GDM1 (cell line): ENCODE measurements around the gene GABBR2.
A peak's percentile ranks its signal among the peaks of the same experiment; 100 is the strongest.
"Not testable (repeated sequence)": the region's sequence is repeated elsewhere in the genome, so short reads cannot be mapped to it uniquely, and the experiment has no call there.

Source experiments
- DNase-seq: peaks from one replicate; lab custom pipeline; 2025; lab: John Stamatoyannopoulos, UW

The GABBR2 gene

DNA sequence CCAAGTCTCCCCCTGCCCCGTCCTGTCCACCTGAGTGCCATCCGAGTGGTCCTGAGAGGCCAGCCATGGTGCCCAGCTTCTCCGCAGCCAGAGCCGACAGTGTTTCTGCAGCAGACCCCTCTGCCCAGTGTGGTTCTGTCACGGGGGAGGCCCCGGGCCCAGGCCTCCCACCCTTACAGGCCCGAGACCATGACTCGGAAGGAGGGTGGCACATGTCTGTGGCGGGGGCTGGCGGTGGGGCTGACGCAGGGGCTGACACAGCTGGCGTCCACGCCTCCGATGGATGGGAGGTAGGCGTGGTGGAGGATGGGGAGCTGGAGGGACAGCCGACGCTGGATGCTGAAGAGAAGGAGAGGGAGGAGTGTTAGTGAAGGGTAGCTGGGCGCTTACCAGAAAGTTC, 418.3 kb downstream of the GABBR2 start:
- DNase-seq, result no peak

DNA sequence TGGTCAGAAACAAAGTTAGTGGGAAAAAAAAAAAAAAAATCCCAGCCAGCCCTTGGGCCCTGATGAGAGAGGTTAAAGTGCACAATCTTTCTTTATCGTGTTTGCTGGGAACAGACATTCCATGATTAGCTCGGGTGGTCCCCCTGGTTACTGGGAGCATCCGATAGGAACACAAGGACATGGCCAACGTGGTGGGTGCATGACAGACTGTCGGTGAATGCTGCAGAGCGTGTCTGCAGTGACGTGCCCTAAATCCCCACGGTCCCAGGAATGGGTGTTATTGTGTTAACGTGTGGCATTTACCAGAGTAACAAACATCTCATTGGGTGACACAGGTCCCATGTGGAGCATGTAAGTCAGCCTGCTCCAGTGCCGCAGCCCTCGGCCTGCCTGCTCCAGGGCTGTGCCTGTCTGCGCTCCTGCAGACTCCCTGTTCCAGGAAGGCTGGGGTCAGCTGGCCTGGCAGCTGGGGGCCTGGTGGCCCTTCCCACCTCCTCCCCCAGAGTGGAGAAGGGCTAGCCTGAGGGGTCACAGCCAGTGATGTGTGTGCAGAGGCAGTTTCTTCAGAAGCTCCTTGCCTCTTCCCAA, 419.0 kb downstream of the GABBR2 start:
- DNase-seq, result no peak

DNA sequence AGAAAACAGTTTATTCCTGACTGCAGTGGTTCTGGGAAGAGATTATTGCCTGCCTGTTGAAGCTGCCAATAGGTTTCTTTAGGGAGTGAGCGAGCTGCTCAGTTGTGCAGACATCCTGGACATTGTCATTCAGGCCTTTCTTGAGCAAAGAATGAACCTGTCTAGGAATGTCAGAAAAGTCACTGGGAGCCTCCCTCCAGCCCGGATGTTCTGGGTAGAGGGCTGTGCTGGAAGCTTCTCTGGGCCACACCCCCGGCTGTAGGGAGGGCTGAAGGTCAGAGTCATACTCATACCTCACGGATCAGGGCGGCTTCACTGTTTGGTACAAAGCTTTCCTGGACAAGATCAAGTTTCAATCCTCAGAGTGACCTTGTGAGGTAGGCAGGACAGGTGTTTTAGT, 419.9 kb downstream of the GABBR2 start:
- no peak for DNase-seq

GRCh38 chr9:98287384-98287783, 421.4 kb downstream of the GABBR2 start:
- no peak for DNase-seq

DNA sequence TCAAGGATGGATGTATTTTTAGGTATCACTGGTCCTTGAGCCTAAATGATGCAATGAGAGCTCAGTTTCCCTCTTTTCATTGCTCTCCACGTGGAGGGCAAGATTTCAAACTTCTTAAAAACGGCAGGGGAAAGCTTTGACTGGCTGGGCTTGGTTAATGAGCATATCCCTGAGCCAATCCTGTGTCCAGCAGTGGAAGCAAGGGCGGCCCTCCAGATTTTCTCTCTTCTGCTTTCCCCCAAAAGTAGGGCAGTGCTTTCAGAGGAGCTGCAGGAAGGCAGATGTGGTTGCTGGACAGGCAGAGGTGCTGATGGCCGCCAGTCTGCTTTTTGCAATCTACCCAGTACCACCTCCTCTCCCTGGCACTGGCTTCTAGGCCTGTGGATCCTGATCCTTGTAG, 423.3 kb downstream of the GABBR2 start:
- no peak for DNase-seq

DNA sequence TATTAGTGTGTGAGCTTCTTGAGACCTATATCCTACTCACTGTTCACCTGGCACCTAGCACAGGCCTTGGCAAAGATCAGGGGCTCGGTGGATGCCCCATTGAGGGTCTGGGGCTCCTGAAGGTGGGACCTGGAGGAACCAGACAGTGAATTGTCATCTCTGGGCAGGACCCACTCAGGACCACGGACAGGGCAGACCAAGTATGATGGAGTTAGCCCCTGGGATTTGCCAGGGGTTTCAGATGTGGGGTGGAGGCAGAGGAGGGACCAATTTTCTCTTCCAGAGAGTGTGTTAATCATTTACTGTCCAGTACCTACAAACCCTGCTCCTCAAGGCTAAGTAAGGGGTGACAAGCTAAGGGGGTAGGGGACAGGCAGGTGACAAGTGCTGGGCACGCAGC, 424.0 kb downstream of the GABBR2 start:
- DNase-seq, result no peak

GRCh38 chr9:98283143-98283542, 425.6 kb downstream of the GABBR2 start:
- not testable (repeated sequence) for DNase-seq

GRCh38 chr9:98281281-98281680, 427.5 kb downstream of the GABBR2 start:
- DNase-seq, result no peak

GRCh38 chr9:98280574-98280973, 428.2 kb downstream of the GABBR2 start:
- no peak for DNase-seq

DNA sequence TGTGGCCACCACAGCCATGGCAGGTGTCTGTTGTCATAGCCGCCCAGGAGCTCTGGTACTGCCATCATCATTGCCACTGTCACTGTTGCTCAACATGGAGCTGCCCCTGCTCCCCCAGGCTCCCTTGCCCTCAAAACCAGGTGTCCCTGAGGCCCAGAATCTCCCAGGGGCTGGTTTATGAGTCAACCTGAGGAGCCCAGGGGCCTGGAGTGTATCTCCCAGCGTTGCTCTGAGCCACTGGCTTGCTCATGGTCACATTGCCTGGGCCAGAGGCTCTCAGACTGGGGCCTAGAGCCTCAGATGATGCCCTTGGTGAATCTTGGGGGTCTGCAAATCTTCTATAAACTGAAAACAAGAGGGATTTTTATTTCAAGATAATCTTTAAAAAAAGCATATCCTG, 428.6 kb downstream of the GABBR2 start:
- DNase-seq, result no peak

- DNase-seq, result no peak
Measured at GRCh38 chr9:98276907-98277469, 431.7 kb downstream of the GABBR2 start.

DNA sequence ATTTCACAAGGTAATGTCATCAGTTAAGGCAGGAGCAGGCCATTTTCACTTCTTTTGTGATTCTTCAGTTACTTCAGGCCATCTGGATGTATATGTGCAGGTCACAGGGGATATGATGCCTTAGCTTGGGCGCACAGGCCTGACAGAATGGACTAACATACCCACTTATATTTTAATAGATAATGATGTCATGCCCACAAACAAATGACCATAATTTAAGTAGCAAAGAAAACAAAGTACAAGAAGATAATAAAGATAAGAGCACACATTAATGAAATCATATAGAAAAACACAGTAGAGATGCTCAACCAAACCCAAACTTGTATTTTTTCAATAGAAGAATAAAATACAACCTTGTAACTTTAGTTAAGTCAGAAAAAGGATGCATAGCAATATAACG, 433.6 kb downstream of the GABBR2 start:
- no peak for DNase-seq

DNA sequence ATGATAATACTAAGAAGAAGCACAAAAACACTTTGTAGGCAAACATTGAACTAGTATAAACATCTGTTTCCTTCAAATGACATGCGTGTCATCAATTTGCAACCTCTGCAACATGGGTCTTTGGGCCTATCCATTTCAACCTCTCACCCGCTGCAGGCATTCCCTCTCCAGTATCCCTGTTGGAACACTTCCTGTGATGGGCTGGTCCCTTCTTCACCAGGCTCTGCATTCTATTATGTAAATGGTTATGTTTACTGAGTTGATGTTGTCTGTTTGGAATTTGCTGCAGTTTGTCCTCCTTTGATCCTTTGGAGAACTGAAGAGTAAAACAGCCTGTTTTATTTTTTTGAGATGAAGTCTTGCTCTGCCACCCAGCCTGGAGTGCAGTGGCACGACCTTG, 436.7 kb downstream of the GABBR2 start:
- no peak for DNase-seq

DNA sequence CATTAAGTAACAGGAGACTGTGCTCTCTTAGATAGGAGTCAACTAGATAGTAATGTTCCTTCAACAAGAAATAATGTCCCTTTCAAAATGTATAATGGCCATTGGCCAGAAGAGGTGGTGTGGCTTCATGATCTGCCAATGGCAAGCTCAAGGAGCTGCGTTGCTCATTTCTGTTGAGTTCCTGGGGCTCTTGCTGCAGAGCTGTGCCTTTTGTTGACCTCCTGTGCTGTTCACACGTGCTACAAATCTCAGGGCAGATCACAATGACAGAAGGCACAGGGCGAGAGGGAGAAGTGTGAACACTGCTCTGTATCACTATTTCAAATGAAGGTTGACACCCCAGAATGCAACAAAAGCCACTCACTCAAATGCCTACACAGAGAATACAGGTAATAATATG, 437.3 kb downstream of the GABBR2 start:
- no peak for DNase-seq

DNA sequence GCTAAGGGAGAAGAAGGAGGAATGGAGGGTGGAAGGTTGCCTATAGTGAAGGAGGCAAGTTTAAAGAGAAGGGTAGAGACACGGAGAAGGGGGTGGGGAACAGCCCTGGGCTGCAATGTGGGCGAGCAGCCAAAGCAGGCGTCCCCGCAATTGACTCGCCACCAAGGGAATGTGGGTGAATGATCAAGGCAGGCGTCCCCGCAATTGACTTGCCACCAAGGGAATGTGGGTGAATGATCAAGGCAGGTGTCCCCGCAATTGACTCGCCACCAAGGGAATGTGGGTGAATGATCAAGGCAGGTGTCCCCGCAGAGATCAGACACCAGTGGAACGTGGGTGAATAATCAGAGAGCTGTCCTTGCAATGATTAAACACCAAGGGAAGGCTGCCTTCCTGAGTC, 438.5 kb downstream of the GABBR2 start:
- DNase-seq, result not testable (repeated sequence)

- DNase-seq, result not testable (repeated sequence)
Measured at GRCh38 chr9:98269652-98270051, 439.1 kb downstream of the GABBR2 start.

DNA sequence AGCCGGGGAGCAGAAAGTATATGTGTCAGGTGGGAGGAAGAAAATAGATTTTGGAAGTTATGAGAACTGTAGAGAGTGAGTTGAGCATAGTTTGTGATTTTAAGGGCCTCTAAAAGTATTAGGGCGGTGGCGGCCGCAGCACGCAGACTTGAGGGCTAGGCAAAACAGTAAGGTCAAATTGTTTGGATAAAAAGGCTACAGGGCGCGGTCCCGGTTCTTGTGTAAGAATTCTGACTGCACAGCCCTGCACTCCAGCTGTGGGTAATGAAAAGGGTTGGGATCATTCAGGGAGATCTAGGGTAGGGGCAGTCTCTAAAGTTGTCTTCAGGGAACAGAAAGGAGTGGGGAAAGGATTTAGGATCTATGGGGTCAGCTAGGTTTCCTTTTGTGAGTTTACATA, 441.2 kb downstream of the GABBR2 start:
- DNase-seq, result not testable (repeated sequence)

- DNase-seq, result no peak
Measured at GRCh38 chr9:98264516-98264915, 444.2 kb downstream of the GABBR2 start.

- DNase-seq, result peak; percentile 65
Measured at GRCh38 chr9:98263482-98264357, 445.0 kb downstream of the GABBR2 start.

DNA sequence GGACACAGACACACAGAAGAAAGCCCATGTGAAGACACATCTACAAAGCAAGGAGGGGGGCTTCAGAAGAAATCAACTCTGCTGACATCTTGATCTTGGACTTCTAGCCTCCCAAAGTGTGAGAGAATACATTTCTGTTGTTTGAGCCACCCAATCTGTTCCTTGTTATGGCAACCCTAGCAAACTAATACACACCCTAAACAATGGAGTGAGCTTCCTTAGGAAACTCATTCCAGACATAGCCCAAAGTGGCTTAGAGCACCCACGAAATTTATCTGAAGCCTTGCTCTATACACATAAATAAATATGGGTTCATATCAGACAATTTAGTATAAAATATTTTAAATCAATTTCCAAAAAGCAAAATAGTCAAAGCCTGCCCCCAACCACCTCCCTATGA, 445.7 kb downstream of the GABBR2 start:
- no peak for DNase-seq

GRCh38 chr9:98262056-98262455, 446.7 kb downstream of the GABBR2 start:
- DNase-seq, result no peak

- no peak for DNase-seq
Measured at GRCh38 chr9:98260635-98261034, 448.1 kb downstream of the GABBR2 start.

DNA sequence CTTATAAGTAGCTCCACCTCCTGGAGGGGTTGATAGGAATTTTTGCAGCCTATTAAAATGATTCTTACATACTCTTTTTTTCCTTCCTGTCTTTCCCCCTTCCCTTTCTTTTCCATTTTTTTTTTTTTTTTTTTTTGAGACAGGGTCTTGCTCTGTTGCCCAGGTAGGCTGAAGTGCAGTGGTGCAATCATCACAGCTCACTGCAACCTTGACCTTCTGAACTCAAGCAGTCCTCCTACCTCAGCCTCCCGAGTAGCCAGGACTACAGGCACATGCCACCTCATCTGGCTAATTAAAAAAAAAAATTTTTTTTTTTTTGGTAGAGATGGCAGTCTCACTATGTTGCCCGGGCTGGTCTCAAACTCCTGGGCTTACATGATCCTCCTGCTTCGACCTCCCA, 448.9 kb downstream of the GABBR2 start:
- no peak for DNase-seq
